Lung (tissue), 12 donors: ENCODE data around the gene ILK. TPM values are rescaled to one million over a fixed set of nuclear protein-coding genes. Genes with fewer than 3 reads are reported as not detected.

Source experiments
- ATAC-seq: fragments of 200-7000 bp; cut with Tn5 transposase; one replicate; pipeline ENCODE4 v1.9.1; 2020; ENCODE audit warnings: moderate number of reproducible peaks; ENCODE audit not compliant: insufficient read depth, low FRiP score
- DNase-seq, 3 donors: peaks; one replicate each; pipeline ENCODE4 v3.0.0-alpha.2; 2013 to 2017
- H3K27ac ChIP-seq, 2 donors: one replicate each; pipeline ENCODE4 v1.5.1; 2013; ENCODE audit warnings: mild to moderate bottlenecking in 2 of 2, moderate library complexity in 2 of 2, control low read depth in 1 of 2, inconsistent platforms in 1 of 2, low read depth in 1 of 2, low read length in 1 of 2
- H3K27me3 ChIP-seq, 3 donors: one replicate each; pipeline ENCODE4 v1.5.1; 2013; ENCODE audit warnings: low read length in 2 of 3; ENCODE audit not compliant: control insufficient read depth in 3 of 3, insufficient read depth in 3 of 3
- H3K36me3 ChIP-seq, 4 donors: one replicate each; pipeline ENCODE4 v1.5.1; 2013; ENCODE audit warnings: low read length in 4 of 4, mild to moderate bottlenecking in 1 of 4, moderate library complexity in 1 of 4; ENCODE audit not compliant: control insufficient read depth in 4 of 4, insufficient read depth in 4 of 4
- H3K4me1 ChIP-seq, 5 donors: one replicate each; pipeline ENCODE4 v1.5.1; 2013; ENCODE audit warnings: low read length in 5 of 5, mild to moderate bottlenecking in 2 of 5, moderate library complexity in 1 of 5; ENCODE audit not compliant: control insufficient read depth in 5 of 5, insufficient read depth in 5 of 5
- H3K4me3 ChIP-seq: one replicate; pipeline ENCODE4 v1.5.1; 2013; ENCODE audit warnings: mild to moderate bottlenecking, control low read depth, moderate library complexity
- H3K9ac ChIP-seq, 2 donors: one replicate each; pipeline ENCODE4 v1.5.1; 2013; ENCODE audit warnings: low read length in 2 of 2, control low read depth in 1 of 2; ENCODE audit not compliant: insufficient read depth in 1 of 2
- H3K9me3 ChIP-seq, 4 donors: one replicate each; pipeline ENCODE4 v1.5.1; 2013; ENCODE audit warnings: low read length in 3 of 4, mild to moderate bottlenecking in 1 of 4, moderate library complexity in 1 of 4; ENCODE audit not compliant: control insufficient read depth in 4 of 4, insufficient read depth in 3 of 4
- CTCF ChIP-seq: IDR thresholded peaks from 2 replicates; pipeline ENCODE4 v1.5.1; 2012; ENCODE audit warnings: mild to moderate bottlenecking; ENCODE audit errors: control extremely low read depth, extremely low read depth
- WGBS, 2 donors: extraction: QIAGEN DNeasy Blood & Tissue Kit; methylation state at CpG; one replicate each; pipeline ENCODE4 v1.1.7; 2013; 5-methylcytosine and 5-hydroxymethylcytosine counted together
- polyA plus RNA-seq, 2 donors: library from polyadenylated mRNA; stranded (reverse); fragments of 200-250 nt; gene quantifications; one replicate each; pipeline ENCODE4 v1.2.1, GENCODE V29; 2013
- total RNA-seq, 2 donors: library from RNA; depleted of rRNA in 1 of 2; stranded (reverse); fragments of >200 nt in 1 of 2; gene quantifications; one replicate each; pipeline ENCODE4 v1.2.1, GENCODE V29; 2014 to 2021
- donor health status: control.
- donor health status: control.
- donor health status: Bipolar disorder and iron deficiency.
- donor health status: healthy.
- donor health status: DM: yes; HTN: yes; CAD: no.

ILK gene
- total and polyA plus RNA-seq, 4 donors, result 91.1 to 147 (median 136) TPM

GRCh38 chr11:6646918-6647679 is 43.5 kb downstream of the ILK start:
- Histone ChIP-seq H3K36me3 (peaks cover 0 to 4% (median 1%) of the 10 kb centered on the region in 4 donors), H3K27ac (peak overlapping the region; percentile 58 to 85), H3K4me1 (peaks cover 9 to 21% (median 12%) of the 10 kb centered on the region in 5 donors), H3K4me3 (no peak overlapping the region), H3K27me3 (no peaks in the 10 kb centered on the region), H3K9me3 (no peaks in the 10 kb centered on the region), H3K9ac (no peak overlapping the region)
- DNase-seq, result peak; percentile 50 to 71 (median 58)
- no peak for ATAC-seq
- WGBS, 2 donors, result 26 to 33% methylated on average over 9 of the region's 9 CpGs
- no peak for TF ChIP-seq CTCF

- WGBS, 2 donors, result 88 to 93% methylated on average over 2 of the region's 2 CpGs
- no peak overlapping the region for H3K9ac ChIP-seq
- H3K27ac ChIP-seq, result peak overlapping the region in 1 of 2 donors; percentile 42
- ATAC-seq (no peak), DNase-seq (no peak)
- peaks cover 0 to 4% (median 1%) of the 10 kb centered on the region in 4 donors for H3K36me3 ChIP-seq
- no peaks in the 10 kb centered on the region for H3K9me3 ChIP-seq
- no peaks in the 10 kb centered on the region for H3K27me3 ChIP-seq
- no peak for TF ChIP-seq CTCF
- H3K4me3 ChIP-seq, result no peak overlapping the region
- H3K4me1 ChIP-seq, result peaks cover 9 to 25% (median 12%) of the 10 kb centered on the region in 5 donors
Measured at GRCh38 chr11:6647836-6648235, 44.3 kb downstream of the ILK start.

- TF ChIP-seq CTCF, result no peak
- H3K36me3 ChIP-seq, result peaks cover 0 to 4% (median 1%) of the 10 kb centered on the region in 4 donors
- H3K4me1 ChIP-seq, result peaks cover 9 to 25% (median 15%) of the 10 kb centered on the region in 5 donors
- H3K4me3 ChIP-seq, result no peak overlapping the region
- H3K9me3 ChIP-seq, result no peaks in the 10 kb centered on the region
- WGBS, 2 donors, result 40 to 73% methylated on average over 1 of the region's 1 CpG
- no peak for ATAC-seq
- no peak overlapping the region for H3K27ac ChIP-seq
- H3K9ac ChIP-seq, result no peak overlapping the region
- DNase-seq, result no peak
- no peaks in the 10 kb centered on the region for H3K27me3 ChIP-seq
Measured at GRCh38 chr11:6648501-6648900, 44.9 kb downstream of the ILK start.
